ENCODE data around the gene SNX13.

GRCh38 chr7:17879075-17879661 is 61.1 kb downstream of the SNX13 start:
- TF ChIP-seq CTCF (IDR thresholded peaks at IDR 0.05; ENCODE audit: poor library complexity): no peak
- TF ChIP-seq EZH2phosphoT487 (IDR thresholded peaks at IDR 0.05; ENCODE audit: low read depth, severe bottlenecking, unreplicated experiment): no peak

Measured in hepatocyte (in vitro differentiated cells).